HepG2 (cell line): ENCODE measurements around the gene USF2. TPM values are rescaled to one million over a fixed set of nuclear protein-coding genes. Genes with fewer than 3 reads are reported as not detected.
A peak's percentile ranks its signal among the peaks of the same experiment; 100 is the strongest.

ENCODE experiments used
- BRCA1 ChIP-seq: sonication (generic); formaldehyde crosslinking; IDR thresholded peaks from 2 replicates; pipeline ENCODE4 v1.4.0; 2020; ENCODE audit warnings: missing genetic modification reagents
- GATAD2A ChIP-seq: IDR thresholded peaks from 2 replicates; pipeline ENCODE4 v1.6.1; 2016
- HNRNPLL ChIP-seq: fragments of 200-400 bp; formaldehyde crosslinking; IDR thresholded peaks from 2 replicates; pipeline ENCODE4 v1.6.1; 2017; ENCODE audit warnings: mild to moderate bottlenecking, low read depth, low read length; ENCODE audit not compliant: poor library complexity, severe bottlenecking
- KDM2A ChIP-seq: sonication (generic); formaldehyde crosslinking; IDR thresholded peaks from 2 replicates; pipeline ENCODE4 v1.4.0; 2020; ENCODE audit warnings: low read depth, missing genetic modification reagents, borderline replicate concordance
- MEIS1 ChIP-seq: sonication (generic); formaldehyde crosslinking; IDR thresholded peaks from 2 replicates; pipeline ENCODE4 v1.9.0; 2021; ENCODE audit warnings: mild to moderate bottlenecking, missing genetic modification reagents, moderate library complexity, borderline replicate concordance
- PHF5A ChIP-seq: IDR thresholded peaks from one replicate; pipeline ENCODE4 v1.6.1; 2018; ENCODE audit warnings: low read depth, missing genetic modification reagents; ENCODE audit not compliant: unreplicated experiment
- PLRG1 ChIP-seq: fragments of 450-650 bp; conservative IDR thresholded peaks from 2 replicates; pipeline ENCODE4 v1.6.1; 2016
- RFX3 ChIP-seq: IDR thresholded peaks from 2 replicates; pipeline ENCODE4 v1.6.1; 2016; ENCODE audit warnings: missing biosample characterization, missing genetic modification reagents
- SMAD1 ChIP-seq: sonication (generic); formaldehyde crosslinking; IDR thresholded peaks from 2 replicates; pipeline ENCODE4 v1.4.0; 2020; ENCODE audit warnings: missing genetic modification reagents, low read depth, mild to moderate bottlenecking, borderline replicate concordance
- TCF7 ChIP-seq: sonication (generic); IDR thresholded peaks from 2 replicates; pipeline ENCODE4 v1.6.1; 2016; ENCODE audit warnings: antibody characterized with exemption, low read depth
- THAP11 ChIP-seq: IDR thresholded peaks from 2 replicates; pipeline ENCODE4 v1.6.1; 2016; ENCODE audit warnings: missing biosample characterization, missing genetic modification reagents
- YY1 ChIP-seq: IDR thresholded peaks from 2 replicates; pipeline ENCODE4 v1.6.1; 2011; ENCODE audit warnings: low read length, low read depth, moderate library complexity, mild to moderate bottlenecking; ENCODE audit not compliant: insufficient read depth, insufficient replicate concordance
- ZC3H13 ChIP-seq: sonication (generic); formaldehyde crosslinking; IDR thresholded peaks from 2 replicates; pipeline ENCODE4 v1.8.1; 2023; ENCODE audit warnings: mild to moderate bottlenecking, missing genetic modification reagents, moderate library complexity
- ZMYM2 ChIP-seq: sonication (generic); formaldehyde crosslinking; IDR thresholded peaks from 2 replicates; pipeline ENCODE4 v1.8.0; 2022; ENCODE audit warnings: mild to moderate bottlenecking, missing genetic modification reagents
- ZNF180 ChIP-seq: sonication (generic); formaldehyde crosslinking; IDR thresholded peaks from 2 replicates; pipeline ENCODE4 v1.4.0; 2020; ENCODE audit warnings: low read depth, missing genetic modification reagents, borderline replicate concordance
- ZNF256 ChIP-seq: sonication (generic); formaldehyde crosslinking; conservative IDR thresholded peaks from 2 replicates; pipeline ENCODE4 v1.4.0; 2020; ENCODE audit warnings: missing genetic modification reagents
- ZNF280B ChIP-seq: sonication (generic); formaldehyde crosslinking; IDR thresholded peaks from 2 replicates; pipeline ENCODE4 v1.5.0; 2020; ENCODE audit warnings: missing genetic modification reagents, mild to moderate bottlenecking, borderline replicate concordance
- ZSCAN20 ChIP-seq: sonication (generic); formaldehyde crosslinking; IDR thresholded peaks from 2 replicates; pipeline ENCODE4 v1.4.0; 2020; ENCODE audit warnings: missing genetic modification reagents, mild to moderate bottlenecking, borderline replicate concordance
- polyA plus RNA-seq, 8 experiments: library from polyadenylated mRNA; depleted of rRNA in 3 of 8; stranded (reverse) in 7 of 8; unstranded in 1 of 8; fragments of >200 nt; fragmentation: Illumina TruSeq in 4 of 8; extraction: Trizol in 4 of 8; gene quantifications; 2 replicates each; pipeline versions ENCODE4 v1.2.1 to v1.2.3, GENCODE V29; 2011 to 2016; ENCODE audit warnings: low read depth in 4 of 8, missing spikeins in 1 of 8, mixed read lengths in 1 of 8; ENCODE audit not compliant: insufficient read depth in 1 of 8
- total RNA-seq, 5 experiments: library from RNA; depleted of rRNA; stranded (reverse); fragments of >200 nt; fragmentation: Illumina TruSeq; extraction: Trizol; gene quantifications; 2 replicates each; pipeline ENCODE4 v1.2.3, GENCODE V29; 2016; ENCODE audit warnings: low read depth in 1 of 5
- TF ChIP-seq, protein P1 (sequence below): sonication (generic); formaldehyde crosslinking; IDR thresholded peaks from 2 replicates; pipeline ENCODE4 v1.4.0; 2020; ENCODE audit warnings: missing genetic modification reagents
- TF ChIP-seq, protein P2 (sequence below), 2 experiments: IDR thresholded peaks; 2 replicates each; pipeline ENCODE4 v1.6.1; 2011 to 2012; ENCODE audit warnings: low read length in 2 of 2, borderline replicate concordance in 1 of 2, low read depth in 1 of 2, mild to moderate bottlenecking in 1 of 2, moderate library complexity in 1 of 2
- TF ChIP-seq, protein P3 (sequence below): sonication (generic); formaldehyde crosslinking; IDR thresholded peaks from 2 replicates; pipeline ENCODE4 v1.8.0; 2022; ENCODE audit warnings: missing genetic modification reagents, mild to moderate bottlenecking, borderline replicate concordance

The USF2 gene
- total and polyA plus RNA-seq, 2 of the 13 experiments (the other 11 are each of a cell fraction or from before 2014, with no cell fraction given), result 54.9 to 106 TPM

- TF ChIP-seq, protein P1, sequence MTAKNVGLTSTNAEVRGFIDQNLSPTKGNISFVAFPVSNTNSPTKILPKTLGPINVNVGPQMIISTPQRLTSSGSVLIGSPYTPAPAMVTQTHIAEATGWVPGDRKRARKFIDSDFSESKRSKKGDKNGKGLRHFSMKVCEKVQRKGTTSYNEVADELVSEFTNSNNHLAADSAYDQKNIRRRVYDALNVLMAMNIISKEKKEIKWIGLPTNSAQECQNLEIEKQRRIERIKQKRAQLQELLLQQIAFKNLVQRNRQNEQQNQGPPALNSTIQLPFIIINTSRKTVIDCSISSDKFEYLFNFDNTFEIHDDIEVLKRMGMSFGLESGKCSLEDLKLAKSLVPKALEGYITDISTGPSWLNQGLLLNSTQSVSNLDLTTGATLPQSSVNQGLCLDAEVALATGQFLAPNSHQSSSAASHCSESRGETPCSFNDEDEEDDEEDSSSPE (CRISPR knock-in tag), result no peak; the same call in 1 of the 2 replicates
- TF ChIP-seq HNRNPLL (peak; percentile 42), PHF5A (CRISPR knock-in tag) (peak; percentile 20), MEIS1 (CRISPR knock-in tag) (peak; percentile 68; the same call in 1 of the 2 replicates), THAP11 (CRISPR knock-in tag) (no peak), GATAD2A (peak; percentile 52), ZNF256 (peak; percentile 78; the same call in 1 of the 2 replicates), ZNF180 (CRISPR knock-in tag) (no peak), PLRG1 (no peak), ZSCAN20 (CRISPR knock-in tag) (peak; percentile 73; the same call in 1 of the 2 replicates), RFX3 (no peak), SMAD1 (CRISPR knock-in tag) (no peak), ZC3H13 (CRISPR knock-in tag) (no peak), KDM2A (CRISPR knock-in tag) (peak; percentile 82), TCF7 (no peak), ZNF280B (CRISPR knock-in tag) (no peak), BRCA1 (CRISPR knock-in tag) (0 out of 2 replicates have a peak, but pooled peaks have one; percentile 23), ZMYM2 (peak; percentile 23; the same call in 1 of the 2 replicates), YY1 (peak; percentile 39)
- TF ChIP-seq, protein P2, sequence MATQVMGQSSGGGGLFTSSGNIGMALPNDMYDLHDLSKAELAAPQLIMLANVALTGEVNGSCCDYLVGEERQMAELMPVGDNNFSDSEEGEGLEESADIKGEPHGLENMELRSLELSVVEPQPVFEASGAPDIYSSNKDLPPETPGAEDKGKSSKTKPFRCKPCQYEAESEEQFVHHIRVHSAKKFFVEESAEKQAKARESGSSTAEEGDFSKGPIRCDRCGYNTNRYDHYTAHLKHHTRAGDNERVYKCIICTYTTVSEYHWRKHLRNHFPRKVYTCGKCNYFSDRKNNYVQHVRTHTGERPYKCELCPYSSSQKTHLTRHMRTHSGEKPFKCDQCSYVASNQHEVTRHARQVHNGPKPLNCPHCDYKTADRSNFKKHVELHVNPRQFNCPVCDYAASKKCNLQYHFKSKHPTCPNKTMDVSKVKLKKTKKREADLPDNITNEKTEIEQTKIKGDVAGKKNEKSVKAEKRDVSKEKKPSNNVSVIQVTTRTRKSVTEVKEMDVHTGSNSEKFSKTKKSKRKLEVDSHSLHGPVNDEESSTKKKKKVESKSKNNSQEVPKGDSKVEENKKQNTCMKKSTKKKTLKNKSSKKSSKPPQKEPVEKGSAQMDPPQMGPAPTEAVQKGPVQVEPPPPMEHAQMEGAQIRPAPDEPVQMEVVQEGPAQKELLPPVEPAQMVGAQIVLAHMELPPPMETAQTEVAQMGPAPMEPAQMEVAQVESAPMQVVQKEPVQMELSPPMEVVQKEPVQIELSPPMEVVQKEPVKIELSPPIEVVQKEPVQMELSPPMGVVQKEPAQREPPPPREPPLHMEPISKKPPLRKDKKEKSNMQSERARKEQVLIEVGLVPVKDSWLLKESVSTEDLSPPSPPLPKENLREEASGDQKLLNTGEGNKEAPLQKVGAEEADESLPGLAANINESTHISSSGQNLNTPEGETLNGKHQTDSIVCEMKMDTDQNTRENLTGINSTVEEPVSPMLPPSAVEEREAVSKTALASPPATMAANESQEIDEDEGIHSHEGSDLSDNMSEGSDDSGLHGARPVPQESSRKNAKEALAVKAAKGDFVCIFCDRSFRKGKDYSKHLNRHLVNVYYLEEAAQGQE (IDR thresholded peaks at IDR 0.05; ENCODE audit: borderline replicate concordance in 1 of 2, low read depth in 1 of 2, low read length in 2 of 2), result no peak
- TF ChIP-seq, protein P3, sequence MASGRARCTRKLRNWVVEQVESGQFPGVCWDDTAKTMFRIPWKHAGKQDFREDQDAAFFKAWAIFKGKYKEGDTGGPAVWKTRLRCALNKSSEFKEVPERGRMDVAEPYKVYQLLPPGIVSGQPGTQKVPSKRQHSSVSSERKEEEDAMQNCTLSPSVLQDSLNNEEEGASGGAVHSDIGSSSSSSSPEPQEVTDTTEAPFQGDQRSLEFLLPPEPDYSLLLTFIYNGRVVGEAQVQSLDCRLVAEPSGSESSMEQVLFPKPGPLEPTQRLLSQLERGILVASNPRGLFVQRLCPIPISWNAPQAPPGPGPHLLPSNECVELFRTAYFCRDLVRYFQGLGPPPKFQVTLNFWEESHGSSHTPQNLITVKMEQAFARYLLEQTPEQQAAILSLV (CRISPR knock-in tag), result no peak
Measured at GRCh38 chr19:35247526-35248309, 21.0 kb upstream of the USF2 start (continued).
